Astrocyte of the spinal cord (primary cell): Measurements from ENCODE around the gene PDCD6IP.

Experiments used
- DNase-seq: peaks from one replicate; pipeline ENCODE4 v3.0.0; 2011; ENCODE audit warnings: low read depth, low spot score
- H3K4me3 ChIP-seq: 2 replicates; pipeline ENCODE4 v1.5.1; 2011; ENCODE audit warnings: low read depth, mild to moderate bottlenecking, low read length, moderate library complexity
- CTCF ChIP-seq: IDR thresholded peaks from 2 replicates; pipeline ENCODE4 v1.5.1; 2012; ENCODE audit warnings: low read depth, mild to moderate bottlenecking, low read length, inconsistent platforms
- in situ Hi-C: cut with HindIII; loops from 2 replicates; pipeline ENCODE4 v1.10.0; 2017; ENCODE audit warnings: low sequenced_read_pairs

The PDCD6IP gene

DNA sequence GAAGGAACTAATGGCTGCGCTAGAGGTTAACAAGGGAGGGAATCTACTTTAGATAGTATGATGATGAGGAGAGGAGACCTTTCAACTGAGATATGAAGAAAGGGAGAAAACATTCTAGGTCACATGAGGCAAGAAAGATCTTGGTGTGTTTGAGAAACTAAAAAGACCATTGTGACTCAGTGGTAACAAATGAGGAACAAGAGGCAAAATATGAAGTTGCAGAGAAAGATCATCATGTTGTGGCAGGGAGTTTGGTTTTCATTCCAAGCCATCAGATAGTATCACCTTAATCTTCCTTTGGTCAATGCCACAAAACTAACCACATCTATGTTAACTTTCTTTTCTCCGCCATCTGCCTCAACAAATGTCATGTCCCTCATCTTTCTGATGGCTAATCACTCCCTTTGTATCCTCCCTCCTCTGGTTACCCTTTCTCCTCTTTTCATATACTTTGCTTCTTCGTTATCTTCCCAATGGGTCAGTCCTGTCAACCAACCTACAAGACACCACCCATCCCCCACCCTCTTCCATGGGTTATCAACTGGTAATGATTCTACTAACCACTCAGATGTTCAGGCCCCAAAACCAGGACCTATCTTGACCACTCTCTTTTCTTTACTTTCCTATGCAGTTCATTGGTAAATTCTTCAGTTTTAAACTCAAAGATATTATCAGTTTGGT, 2.4 kb upstream of the PDCD6IP start:
- TF ChIP-seq CTCF = no peak
- no peak overlapping the region for H3K4me3 ChIP-seq
- no peak for DNase-seq
- in situ Hi-C loops = no loop called here

DNA sequence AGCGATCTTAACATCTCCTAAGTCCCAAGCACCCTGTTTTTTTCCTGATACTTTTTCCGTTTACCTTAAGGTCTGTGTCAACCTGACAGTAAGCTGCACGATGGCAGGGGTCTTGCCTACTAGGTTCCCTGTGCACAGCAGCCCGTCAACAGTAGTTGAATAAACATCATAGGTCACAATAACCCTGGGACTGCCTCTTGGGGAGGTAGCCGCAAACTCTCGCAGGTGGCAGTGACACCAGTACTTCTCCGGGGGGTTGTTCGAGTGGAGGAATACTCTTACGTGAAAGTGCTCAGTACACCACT, 365 bp upstream of the PDCD6IP start:
- in situ Hi-C loops = no loop called here
- TF ChIP-seq CTCF = no peak
- H3K4me3 ChIP-seq = peak overlapping the region; percentile 92
- DNase-seq = no peak

DNA sequence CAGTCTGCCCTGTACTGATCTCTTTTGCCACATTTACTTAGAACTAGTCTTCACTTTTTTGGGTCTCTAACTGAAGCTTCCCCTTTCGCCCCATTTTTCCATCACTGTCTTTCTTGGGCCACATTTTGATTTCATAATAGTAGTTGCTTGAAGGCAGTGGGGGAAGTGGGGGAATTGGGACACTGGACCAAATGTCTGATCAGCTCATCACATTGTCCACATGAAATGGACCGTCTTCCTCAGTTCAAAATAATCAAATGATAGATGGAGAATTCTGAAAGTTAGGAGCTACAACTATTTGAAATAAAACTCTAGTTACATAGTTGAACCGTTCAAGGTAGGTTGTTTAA, 747 bp downstream of the PDCD6IP start:
- H3K4me3 ChIP-seq = peak overlapping the region; percentile 92
- no peak for DNase-seq
- in situ Hi-C loops = no loop called here
- no peak for TF ChIP-seq CTCF

GRCh38 chr3:33803252-33803651, 4.8 kb downstream of the PDCD6IP start:
- in situ Hi-C loops = no loop called here
- TF ChIP-seq CTCF = no peak
- DNase-seq = no peak
- no peak overlapping the region for H3K4me3 ChIP-seq

DNA sequence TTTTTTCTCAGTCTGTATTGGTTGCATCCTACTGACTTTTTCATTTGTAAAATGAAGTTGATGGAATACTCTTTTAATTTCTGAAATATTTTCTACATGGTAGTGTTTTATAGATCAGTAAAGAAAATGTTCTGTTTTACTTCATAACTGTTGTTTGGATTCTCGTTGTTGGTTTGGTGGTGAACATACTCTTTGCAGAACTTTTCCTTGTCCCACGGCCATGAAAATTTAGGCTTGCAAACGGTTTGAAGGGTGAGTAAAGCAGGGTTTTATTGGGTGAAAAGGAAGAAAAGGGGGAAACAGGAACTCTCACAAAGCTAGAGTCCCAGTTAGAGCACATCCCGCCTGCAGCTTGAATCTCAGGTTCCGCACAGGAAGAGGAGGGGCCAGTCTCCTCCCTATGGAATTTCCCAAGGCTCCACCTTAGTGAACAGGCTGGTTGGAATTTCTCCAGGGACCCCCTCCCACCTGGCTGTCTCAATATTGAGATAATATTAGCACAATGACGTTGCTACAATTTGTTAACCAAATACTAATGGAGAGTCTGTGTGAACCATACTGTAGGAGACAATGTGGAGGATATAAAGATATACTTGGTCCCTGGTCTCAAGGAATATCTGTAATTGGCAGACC, 5.6 kb downstream of the PDCD6IP start:
- DNase-seq = no peak
- no peak for TF ChIP-seq CTCF
- H3K4me3 ChIP-seq = no peak overlapping the region
- in situ Hi-C loops = no loop called here

DNA sequence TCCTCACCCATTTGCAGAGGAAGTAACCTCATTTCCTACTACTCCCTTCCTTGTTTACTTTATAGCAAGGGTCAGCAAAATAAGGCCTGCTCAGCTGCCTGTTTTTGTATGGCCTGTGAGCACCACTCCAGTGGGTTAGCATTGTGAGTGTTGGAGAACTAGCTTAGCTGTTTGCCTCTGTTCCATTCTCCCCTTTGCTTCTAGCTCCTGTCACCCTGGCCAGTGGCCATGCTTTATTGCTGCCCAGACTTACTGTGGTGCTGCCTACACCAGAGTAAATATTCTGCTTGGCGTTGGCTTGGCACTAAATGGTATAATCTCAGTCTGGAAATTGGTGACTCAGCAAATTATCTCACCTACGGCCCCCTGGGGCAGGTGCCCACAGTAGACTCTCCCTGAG, 8.8 kb downstream of the PDCD6IP start:
- H3K4me3 ChIP-seq = no peak overlapping the region
- no peak for TF ChIP-seq CTCF
- in situ Hi-C loops = no loop called here
- no peak for DNase-seq
